ENCODE measurements around the gene SHC4.

The SHC4 gene

GRCh38 chr15:48842501-48842900 is 121.2 kb downstream of the SHC4 start:
- no peak for DNase-seq (ENCODE audit: low read depth in 1 of 2, low spot score in 1 of 2)
- Histone ChIP-seq H3K27me3 (ENCODE audit: insufficient read depth, poor library complexity, severe bottlenecking) (no peaks in the 10 kb centered on the region), H3K4me3 (replicated peaks; ENCODE audit: insufficient read depth, low read length) (no peak overlapping the region), H3K27ac (replicated peaks) (no peak overlapping the region)
- TF ChIP-seq, protein P1, sequence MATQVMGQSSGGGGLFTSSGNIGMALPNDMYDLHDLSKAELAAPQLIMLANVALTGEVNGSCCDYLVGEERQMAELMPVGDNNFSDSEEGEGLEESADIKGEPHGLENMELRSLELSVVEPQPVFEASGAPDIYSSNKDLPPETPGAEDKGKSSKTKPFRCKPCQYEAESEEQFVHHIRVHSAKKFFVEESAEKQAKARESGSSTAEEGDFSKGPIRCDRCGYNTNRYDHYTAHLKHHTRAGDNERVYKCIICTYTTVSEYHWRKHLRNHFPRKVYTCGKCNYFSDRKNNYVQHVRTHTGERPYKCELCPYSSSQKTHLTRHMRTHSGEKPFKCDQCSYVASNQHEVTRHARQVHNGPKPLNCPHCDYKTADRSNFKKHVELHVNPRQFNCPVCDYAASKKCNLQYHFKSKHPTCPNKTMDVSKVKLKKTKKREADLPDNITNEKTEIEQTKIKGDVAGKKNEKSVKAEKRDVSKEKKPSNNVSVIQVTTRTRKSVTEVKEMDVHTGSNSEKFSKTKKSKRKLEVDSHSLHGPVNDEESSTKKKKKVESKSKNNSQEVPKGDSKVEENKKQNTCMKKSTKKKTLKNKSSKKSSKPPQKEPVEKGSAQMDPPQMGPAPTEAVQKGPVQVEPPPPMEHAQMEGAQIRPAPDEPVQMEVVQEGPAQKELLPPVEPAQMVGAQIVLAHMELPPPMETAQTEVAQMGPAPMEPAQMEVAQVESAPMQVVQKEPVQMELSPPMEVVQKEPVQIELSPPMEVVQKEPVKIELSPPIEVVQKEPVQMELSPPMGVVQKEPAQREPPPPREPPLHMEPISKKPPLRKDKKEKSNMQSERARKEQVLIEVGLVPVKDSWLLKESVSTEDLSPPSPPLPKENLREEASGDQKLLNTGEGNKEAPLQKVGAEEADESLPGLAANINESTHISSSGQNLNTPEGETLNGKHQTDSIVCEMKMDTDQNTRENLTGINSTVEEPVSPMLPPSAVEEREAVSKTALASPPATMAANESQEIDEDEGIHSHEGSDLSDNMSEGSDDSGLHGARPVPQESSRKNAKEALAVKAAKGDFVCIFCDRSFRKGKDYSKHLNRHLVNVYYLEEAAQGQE (IDR thresholded peaks at IDR 0.05; ENCODE audit: insufficient replicate concordance, low read depth), result no peak
- no peak for TF ChIP-seq GABPA (IDR thresholded peaks at IDR 0.05; ENCODE audit: low read depth)
- no peak for TF ChIP-seq POLR2AphosphoS5 (IDR thresholded peaks at IDR 0.05; ENCODE audit: low read depth)
- TF ChIP-seq SPI1 (IDR thresholded peaks at IDR 0.05; ENCODE audit: borderline replicate concordance, low read depth), result no peak
- TF ChIP-seq, protein P2, sequence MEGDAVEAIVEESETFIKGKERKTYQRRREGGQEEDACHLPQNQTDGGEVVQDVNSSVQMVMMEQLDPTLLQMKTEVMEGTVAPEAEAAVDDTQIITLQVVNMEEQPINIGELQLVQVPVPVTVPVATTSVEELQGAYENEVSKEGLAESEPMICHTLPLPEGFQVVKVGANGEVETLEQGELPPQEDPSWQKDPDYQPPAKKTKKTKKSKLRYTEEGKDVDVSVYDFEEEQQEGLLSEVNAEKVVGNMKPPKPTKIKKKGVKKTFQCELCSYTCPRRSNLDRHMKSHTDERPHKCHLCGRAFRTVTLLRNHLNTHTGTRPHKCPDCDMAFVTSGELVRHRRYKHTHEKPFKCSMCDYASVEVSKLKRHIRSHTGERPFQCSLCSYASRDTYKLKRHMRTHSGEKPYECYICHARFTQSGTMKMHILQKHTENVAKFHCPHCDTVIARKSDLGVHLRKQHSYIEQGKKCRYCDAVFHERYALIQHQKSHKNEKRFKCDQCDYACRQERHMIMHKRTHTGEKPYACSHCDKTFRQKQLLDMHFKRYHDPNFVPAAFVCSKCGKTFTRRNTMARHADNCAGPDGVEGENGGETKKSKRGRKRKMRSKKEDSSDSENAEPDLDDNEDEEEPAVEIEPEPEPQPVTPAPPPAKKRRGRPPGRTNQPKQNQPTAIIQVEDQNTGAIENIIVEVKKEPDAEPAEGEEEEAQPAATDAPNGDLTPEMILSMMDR (IDR thresholded peaks at IDR 0.05; ENCODE audit: insufficient read depth, low read length), result no peak

GRCh38 chr15:48834756-48835155 is 129.0 kb downstream of the SHC4 start:
- Histone ChIP-seq H3K27ac (replicated peaks) (no peak overlapping the region), H3K27me3 (ENCODE audit: insufficient read depth, poor library complexity, severe bottlenecking) (no peaks in the 10 kb centered on the region), H3K4me3 (replicated peaks; ENCODE audit: insufficient read depth, low read length) (no peak overlapping the region)
- DNase-seq (ENCODE audit: low read depth in 1 of 2, low spot score in 1 of 2), result no peak
- TF ChIP-seq POLR2AphosphoS5 (IDR thresholded peaks at IDR 0.05; ENCODE audit: low read depth), result no peak
- TF ChIP-seq, protein P1 (IDR thresholded peaks at IDR 0.05; ENCODE audit: insufficient replicate concordance, low read depth), result no peak
- TF ChIP-seq GABPA (IDR thresholded peaks at IDR 0.05; ENCODE audit: low read depth), result no peak

DNA sequence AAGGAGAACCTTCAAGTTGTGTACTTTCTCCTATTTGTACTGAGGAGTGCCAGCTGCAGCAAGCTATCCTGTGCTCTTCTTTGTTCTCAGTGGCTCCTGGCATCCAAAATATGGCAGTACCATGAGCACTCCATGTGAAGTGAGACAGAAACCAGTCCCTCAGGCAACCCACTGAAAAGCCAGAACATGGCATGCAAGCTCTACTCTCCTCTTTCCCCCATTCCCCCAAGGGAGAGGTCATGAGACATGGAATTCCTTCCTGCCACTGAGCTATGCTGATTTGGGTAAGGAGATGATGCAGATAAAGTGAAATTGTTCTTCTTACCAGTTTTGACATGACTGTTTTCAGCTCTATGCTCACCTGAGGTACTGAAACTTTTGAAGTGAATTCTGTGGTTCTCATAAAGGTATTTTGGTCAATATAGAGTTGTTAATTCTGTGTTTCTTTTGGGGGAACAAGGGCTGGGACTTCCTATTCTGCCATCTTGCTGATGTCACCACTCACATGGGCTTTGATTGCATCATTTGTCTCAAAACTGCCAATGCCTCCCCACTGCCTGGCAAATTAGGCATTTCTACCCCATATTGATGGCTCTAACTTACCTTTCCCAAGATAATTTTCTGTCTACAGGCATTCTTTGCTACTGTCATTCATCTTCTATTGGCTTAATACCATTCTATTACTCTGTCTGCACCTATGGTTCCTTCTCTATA is 130.0 kb downstream of the SHC4 start:
- Histone ChIP-seq H3K27ac (replicated peaks) (no peak overlapping the region), H3K4me3 (replicated peaks; ENCODE audit: insufficient read depth, low read length) (no peak overlapping the region), H3K27me3 (ENCODE audit: insufficient read depth, poor library complexity, severe bottlenecking) (no peaks in the 10 kb centered on the region)
- no peak for TF ChIP-seq GABPA (IDR thresholded peaks at IDR 0.05; ENCODE audit: low read depth)
- TF ChIP-seq, protein P1 (IDR thresholded peaks at IDR 0.05; ENCODE audit: insufficient replicate concordance, low read depth), result no peak
- TF ChIP-seq, protein P2 (IDR thresholded peaks at IDR 0.05; ENCODE audit: insufficient read depth, low read length), result no peak
- no peak for TF ChIP-seq SPI1 (IDR thresholded peaks at IDR 0.05; ENCODE audit: borderline replicate concordance, low read depth)
- TF ChIP-seq POLR2AphosphoS5 (IDR thresholded peaks at IDR 0.05; ENCODE audit: low read depth), result no peak
- no peak for DNase-seq (ENCODE audit: low read depth in 1 of 2, low spot score in 1 of 2)
